GM06990 (cell line): Measurements from ENCODE around the gene ST6GALNAC5.

Experiments
- DNase-seq: peaks from one replicate; pipeline ENCODE4 v3.0.0-alpha.2; 2011; ENCODE audit not compliant: insufficient read length; ENCODE audit errors: extremely low read depth
- H3K27me3 ChIP-seq: replicated peaks from 2 replicates; pipeline ENCODE4 v1.6.0; 2011; ENCODE audit warnings: low read length; ENCODE audit not compliant: control insufficient read depth, insufficient read depth
- H3K36me3 ChIP-seq: 2 replicates; pipeline ENCODE4 v1.5.1; 2011; ENCODE audit warnings: low read length; ENCODE audit not compliant: control insufficient read depth, insufficient read depth
- H3K4me3 ChIP-seq: replicated peaks from 2 replicates; pipeline ENCODE4 v1.5.1; 2011; ENCODE audit warnings: low read depth, mild to moderate bottlenecking, control low read depth, low read length
- CTCF ChIP-seq: IDR thresholded peaks from 2 replicates; pipeline ENCODE4 v1.5.1; 2011; ENCODE audit warnings: low read length, control low read depth, mild to moderate bottlenecking, inconsistent platforms; ENCODE audit not compliant: insufficient read depth, poor library complexity, severe bottlenecking

Gene ST6GALNAC5

GRCh38 chr1:77084457-77084856, 217.2 kb downstream of the ST6GALNAC5 start:
- H3K27me3 ChIP-seq, result no peaks in the 10 kb centered on the region
- no peak overlapping the region for H3K4me3 ChIP-seq
- TF ChIP-seq CTCF, result no peak
- H3K36me3 ChIP-seq, result no peaks in the 10 kb centered on the region
- DNase-seq, result no peak

- Histone ChIP-seq H3K4me3 (no peak overlapping the region), H3K36me3 (no peaks in the 10 kb centered on the region), H3K27me3 (no peaks in the 10 kb centered on the region)
- TF ChIP-seq CTCF, result no peak
- DNase-seq, result no peak
These were observed 217.8 kb downstream of the ST6GALNAC5 start for GRCh38 chr1:77085109-77085508.

GRCh38 chr1:77089756-77090155, 222.5 kb downstream of the ST6GALNAC5 start:
- Histone ChIP-seq H3K27me3 (no peaks in the 10 kb centered on the region), H3K36me3 (no peaks in the 10 kb centered on the region), H3K4me3 (no peak overlapping the region)
- DNase-seq, result no peak
- no peak for TF ChIP-seq CTCF

GRCh38 chr1:77095236-77095635, 228.0 kb downstream of the ST6GALNAC5 start:
- no peak for TF ChIP-seq CTCF
- H3K36me3 ChIP-seq, result no peaks in the 10 kb centered on the region
- no peak overlapping the region for H3K4me3 ChIP-seq
- no peak for DNase-seq
- H3K27me3 ChIP-seq, result no peaks in the 10 kb centered on the region

- no peak for DNase-seq
- Histone ChIP-seq H3K27me3 (no peaks in the 10 kb centered on the region), H3K36me3 (no peaks in the 10 kb centered on the region), H3K4me3 (no peak overlapping the region)
- no peak for TF ChIP-seq CTCF
These were observed 229.4 kb downstream of the ST6GALNAC5 start for GRCh38 chr1:77096496-77097255.
